Measurements from ENCODE around the gene NFE2L1. TPM values are rescaled to one million over a fixed set of nuclear protein-coding genes. Genes with fewer than 3 reads are reported as not detected.

NFE2L1 gene
- total RNA-seq, 1 experiment from 2014 or later = 149 TPM

DNA sequence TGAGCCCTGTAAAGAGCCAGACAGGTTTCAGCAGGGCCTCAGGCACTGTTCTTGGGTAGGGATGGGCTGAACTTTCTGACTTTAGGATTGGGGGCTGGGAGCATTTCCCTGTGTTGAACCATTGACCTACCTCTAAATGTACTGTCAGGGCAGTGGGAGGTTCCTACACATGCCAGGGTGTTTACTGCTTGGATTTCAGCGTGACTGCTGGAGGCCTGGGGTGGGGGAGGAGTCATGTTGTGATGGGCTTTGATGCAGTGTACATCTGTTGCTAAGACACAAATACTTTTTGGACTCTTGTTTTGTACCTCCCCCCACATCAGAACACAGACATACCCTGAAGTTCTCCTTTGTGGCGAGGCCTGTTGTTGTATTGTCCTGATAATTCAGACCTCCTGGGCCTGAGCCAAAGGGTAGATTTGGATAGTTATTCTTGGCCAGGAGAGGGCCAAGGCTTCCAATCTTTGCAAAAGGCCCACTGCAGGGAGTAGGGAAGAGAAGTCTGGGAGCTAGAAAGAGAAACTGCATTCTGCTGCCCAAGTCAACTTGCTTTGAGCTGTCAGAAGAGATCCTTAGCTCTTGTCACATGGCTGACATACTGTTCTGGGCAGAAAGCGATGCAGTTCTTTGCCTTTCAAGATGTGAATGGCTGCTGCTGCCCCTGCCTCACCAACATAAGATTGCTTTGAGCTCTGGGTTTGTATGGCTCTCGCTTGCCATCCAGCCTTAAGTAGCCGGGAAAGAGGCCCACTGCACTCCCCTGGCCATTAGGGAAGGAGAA is 3.7 kb downstream of the NFE2L1 start (continued):
- TF ChIP-seq HMGA2 (CRISPR knock-in tag; IDR thresholded peaks at IDR 0.05) = no peak
- TF ChIP-seq, protein P1, sequence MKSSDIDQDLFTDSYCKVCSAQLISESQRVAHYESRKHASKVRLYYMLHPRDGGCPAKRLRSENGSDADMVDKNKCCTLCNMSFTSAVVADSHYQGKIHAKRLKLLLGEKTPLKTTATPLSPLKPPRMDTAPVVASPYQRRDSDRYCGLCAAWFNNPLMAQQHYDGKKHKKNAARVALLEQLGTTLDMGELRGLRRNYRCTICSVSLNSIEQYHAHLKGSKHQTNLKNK (CRISPR knock-in tag; IDR thresholded peaks at IDR 0.05) = no peak

DNA sequence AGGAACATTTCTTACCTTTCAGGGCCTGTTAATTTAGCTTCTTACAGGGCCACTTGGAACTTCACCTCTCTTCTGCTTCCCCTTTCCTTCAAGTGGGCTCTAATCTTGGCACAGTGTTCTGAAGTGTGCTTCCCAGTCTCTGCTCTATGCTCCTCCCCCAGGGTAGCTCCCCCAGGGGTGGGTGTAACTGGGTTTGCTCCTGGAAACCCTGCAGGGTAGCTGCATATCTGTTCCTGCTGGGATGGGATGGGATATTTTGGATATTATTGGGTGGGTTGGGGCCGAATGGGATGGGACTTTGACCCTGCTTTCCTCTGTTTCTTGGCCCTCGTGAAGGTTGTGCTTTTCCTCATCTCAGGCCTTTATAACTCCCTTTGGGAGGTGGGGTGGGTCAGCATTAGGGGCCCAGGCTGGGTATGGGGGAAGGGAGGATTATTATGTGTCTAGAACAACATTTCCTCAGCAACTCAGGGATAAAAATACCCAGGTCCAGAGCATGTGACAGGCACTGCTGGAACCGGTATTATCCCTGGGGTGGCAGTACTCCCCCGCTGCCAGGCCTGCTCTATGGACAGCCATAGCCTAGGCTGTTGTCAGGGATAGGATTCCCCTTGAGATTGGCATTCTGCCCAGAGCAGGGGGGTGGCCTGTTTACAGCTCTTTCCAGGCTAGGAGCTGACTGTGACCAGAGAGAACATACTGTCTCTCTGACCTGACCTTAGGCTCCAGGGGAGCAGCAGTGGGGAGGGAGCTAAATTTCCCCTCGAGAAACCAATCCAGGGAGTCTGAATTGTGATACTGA is 5.0 kb downstream of the NFE2L1 start:
- ATAC-seq = no peak
- POLR2A ChIA-PET = interaction anchor here (1.2 to 3.6 kb wide), 4 partner anchors 13 to 54 kb away, joined by 3 to 32 read pairs (median 21); partner anchors contain the start of gene SNX11
- H3K36me3 Mint-ChIP-seq = peaks cover 45% of the 10 kb centered on the region
- H3K9me3 Mint-ChIP-seq = no peaks in the 10 kb centered on the region
- peak overlapping the region; percentile 98 for H3K27ac Mint-ChIP-seq
- CTCF ChIA-PET = interaction anchor here (1.2 to 3.5 kb wide), 5 partner anchors 15 to 106 kb away, joined by 3 to 29 read pairs (median 25); no protein-coding TSS in a partner anchor
- H3K27me3 Mint-ChIP-seq (ENCODE audit: low read depth) = no peaks in the 10 kb centered on the region
- peak overlapping the region; percentile 56 for H3K4me3 Mint-ChIP-seq
- TF ChIP-seq GTF2I (CRISPR knock-in tag; conservative IDR thresholded peaks at IDR 0.05) (no peak), MYBL2 (CRISPR knock-in tag; IDR thresholded peaks at IDR 0.05) (no peak), SOX15 (CRISPR knock-in tag; IDR thresholded peaks at IDR 0.05) (no peak), ZNF416 (CRISPR knock-in tag; IDR thresholded peaks at IDR 0.05) (no peak), OVOL2 (CRISPR knock-in tag; IDR thresholded peaks at IDR 0.05; ENCODE audit: borderline replicate concordance) (no peak), KAT7 (CRISPR knock-in tag; IDR thresholded peaks at IDR 0.05; ENCODE audit: borderline replicate concordance) (no peak), NR1H2 (CRISPR knock-in tag; IDR thresholded peaks at IDR 0.05) (no peak), FOXJ3 (CRISPR knock-in tag; IDR thresholded peaks at IDR 0.05; ENCODE audit: borderline replicate concordance) (no peak), TP53 (CRISPR knock-in tag; IDR thresholded peaks at IDR 0.05) (no peak), FOXK1 (CRISPR knock-in tag; IDR thresholded peaks at IDR 0.05) (no peak), SP1 (CRISPR knock-in tag; conservative IDR thresholded peaks at IDR 0.05) (no peak)
- TF ChIP-seq, protein P2, sequence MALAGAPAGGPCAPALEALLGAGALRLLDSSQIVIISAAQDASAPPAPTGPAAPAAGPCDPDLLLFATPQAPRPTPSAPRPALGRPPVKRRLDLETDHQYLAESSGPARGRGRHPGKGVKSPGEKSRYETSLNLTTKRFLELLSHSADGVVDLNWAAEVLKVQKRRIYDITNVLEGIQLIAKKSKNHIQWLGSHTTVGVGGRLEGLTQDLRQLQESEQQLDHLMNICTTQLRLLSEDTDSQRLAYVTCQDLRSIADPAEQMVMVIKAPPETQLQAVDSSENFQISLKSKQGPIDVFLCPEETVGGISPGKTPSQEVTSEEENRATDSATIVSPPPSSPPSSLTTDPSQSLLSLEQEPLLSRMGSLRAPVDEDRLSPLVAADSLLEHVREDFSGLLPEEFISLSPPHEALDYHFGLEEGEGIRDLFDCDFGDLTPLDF (CRISPR knock-in tag; IDR thresholded peaks at IDR 0.05) = no peak
- TF ChIP-seq, protein P3, sequence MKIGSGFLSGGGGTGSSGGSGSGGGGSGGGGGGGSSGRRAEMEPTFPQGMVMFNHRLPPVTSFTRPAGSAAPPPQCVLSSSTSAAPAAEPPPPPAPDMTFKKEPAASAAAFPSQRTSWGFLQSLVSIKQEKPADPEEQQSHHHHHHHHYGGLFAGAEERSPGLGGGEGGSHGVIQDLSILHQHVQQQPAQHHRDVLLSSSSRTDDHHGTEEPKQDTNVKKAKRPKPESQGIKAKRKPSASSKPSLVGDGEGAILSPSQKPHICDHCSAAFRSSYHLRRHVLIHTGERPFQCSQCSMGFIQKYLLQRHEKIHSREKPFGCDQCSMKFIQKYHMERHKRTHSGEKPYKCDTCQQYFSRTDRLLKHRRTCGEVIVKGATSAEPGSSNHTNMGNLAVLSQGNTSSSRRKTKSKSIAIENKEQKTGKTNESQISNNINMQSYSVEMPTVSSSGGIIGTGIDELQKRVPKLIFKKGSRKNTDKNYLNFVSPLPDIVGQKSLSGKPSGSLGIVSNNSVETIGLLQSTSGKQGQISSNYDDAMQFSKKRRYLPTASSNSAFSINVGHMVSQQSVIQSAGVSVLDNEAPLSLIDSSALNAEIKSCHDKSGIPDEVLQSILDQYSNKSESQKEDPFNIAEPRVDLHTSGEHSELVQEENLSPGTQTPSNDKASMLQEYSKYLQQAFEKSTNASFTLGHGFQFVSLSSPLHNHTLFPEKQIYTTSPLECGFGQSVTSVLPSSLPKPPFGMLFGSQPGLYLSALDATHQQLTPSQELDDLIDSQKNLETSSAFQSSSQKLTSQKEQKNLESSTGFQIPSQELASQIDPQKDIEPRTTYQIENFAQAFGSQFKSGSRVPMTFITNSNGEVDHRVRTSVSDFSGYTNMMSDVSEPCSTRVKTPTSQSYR (CRISPR knock-in tag; IDR thresholded peaks at IDR 0.05) = no peak
- TF ChIP-seq, protein P4, sequence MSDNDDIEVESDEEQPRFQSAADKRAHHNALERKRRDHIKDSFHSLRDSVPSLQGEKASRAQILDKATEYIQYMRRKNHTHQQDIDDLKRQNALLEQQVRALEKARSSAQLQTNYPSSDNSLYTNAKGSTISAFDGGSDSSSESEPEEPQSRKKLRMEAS (CRISPR knock-in tag; IDR thresholded peaks at IDR 0.05) = no peak
- TF ChIP-seq, protein P5, sequence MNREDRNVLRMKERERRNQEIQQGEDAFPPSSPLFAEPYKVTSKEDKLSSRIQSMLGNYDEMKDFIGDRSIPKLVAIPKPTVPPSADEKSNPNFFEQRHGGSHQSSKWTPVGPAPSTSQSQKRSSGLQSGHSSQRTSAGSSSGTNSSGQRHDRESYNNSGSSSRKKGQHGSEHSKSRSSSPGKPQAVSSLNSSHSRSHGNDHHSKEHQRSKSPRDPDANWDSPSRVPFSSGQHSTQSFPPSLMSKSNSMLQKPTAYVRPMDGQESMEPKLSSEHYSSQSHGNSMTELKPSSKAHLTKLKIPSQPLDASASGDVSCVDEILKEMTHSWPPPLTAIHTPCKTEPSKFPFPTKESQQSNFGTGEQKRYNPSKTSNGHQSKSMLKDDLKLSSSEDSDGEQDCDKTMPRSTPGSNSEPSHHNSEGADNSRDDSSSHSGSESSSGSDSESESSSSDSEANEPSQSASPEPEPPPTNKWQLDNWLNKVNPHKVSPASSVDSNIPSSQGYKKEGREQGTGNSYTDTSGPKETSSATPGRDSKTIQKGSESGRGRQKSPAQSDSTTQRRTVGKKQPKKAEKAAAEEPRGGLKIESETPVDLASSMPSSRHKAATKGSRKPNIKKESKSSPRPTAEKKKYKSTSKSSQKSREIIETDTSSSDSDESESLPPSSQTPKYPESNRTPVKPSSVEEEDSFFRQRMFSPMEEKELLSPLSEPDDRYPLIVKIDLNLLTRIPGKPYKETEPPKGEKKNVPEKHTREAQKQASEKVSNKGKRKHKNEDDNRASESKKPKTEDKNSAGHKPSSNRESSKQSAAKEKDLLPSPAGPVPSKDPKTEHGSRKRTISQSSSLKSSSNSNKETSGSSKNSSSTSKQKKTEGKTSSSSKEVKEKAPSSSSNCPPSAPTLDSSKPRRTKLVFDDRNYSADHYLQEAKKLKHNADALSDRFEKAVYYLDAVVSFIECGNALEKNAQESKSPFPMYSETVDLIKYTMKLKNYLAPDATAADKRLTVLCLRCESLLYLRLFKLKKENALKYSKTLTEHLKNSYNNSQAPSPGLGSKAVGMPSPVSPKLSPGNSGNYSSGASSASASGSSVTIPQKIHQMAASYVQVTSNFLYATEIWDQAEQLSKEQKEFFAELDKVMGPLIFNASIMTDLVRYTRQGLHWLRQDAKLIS (CRISPR knock-in tag; IDR thresholded peaks at IDR 0.05; ENCODE audit: borderline replicate concordance) = no peak
- TF ChIP-seq, protein P6, sequence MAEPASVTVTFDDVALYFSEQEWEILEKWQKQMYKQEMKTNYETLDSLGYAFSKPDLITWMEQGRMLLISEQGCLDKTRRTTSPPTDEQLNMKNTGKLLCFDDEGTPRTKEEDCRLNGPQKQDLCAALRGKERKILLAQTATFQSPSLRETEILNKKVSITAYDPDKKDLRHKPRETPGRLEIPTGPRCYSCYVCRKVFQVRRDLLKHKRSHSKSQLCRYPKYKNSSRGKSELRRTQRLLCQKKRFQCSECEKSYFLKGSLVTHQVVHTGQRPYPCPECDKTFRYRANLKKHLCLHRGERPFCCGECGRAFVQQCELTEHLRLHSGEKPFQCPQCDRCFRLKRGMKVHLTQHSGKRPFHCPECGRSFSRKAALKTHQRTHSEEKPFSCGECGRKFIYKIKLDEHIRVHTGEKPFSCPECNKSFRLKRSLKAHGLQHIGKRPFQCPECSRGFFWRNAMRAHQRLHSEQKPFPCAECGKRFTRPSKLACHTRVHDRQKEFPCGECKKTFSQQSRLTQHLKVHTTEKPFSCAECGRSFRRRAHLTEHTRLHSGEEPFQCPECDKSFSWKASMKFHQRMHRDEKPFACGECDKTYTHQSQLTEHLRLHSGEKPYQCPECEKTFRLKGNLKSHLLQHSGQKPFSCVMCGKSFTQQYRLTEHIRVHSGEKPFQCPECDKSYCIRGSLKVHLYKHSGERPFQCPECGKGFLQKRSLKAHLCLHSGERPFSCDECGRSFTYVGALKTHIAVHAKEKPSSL (CRISPR knock-in tag; conservative IDR thresholded peaks at IDR 0.05) = no peak
- TF ChIP-seq, protein P7, sequence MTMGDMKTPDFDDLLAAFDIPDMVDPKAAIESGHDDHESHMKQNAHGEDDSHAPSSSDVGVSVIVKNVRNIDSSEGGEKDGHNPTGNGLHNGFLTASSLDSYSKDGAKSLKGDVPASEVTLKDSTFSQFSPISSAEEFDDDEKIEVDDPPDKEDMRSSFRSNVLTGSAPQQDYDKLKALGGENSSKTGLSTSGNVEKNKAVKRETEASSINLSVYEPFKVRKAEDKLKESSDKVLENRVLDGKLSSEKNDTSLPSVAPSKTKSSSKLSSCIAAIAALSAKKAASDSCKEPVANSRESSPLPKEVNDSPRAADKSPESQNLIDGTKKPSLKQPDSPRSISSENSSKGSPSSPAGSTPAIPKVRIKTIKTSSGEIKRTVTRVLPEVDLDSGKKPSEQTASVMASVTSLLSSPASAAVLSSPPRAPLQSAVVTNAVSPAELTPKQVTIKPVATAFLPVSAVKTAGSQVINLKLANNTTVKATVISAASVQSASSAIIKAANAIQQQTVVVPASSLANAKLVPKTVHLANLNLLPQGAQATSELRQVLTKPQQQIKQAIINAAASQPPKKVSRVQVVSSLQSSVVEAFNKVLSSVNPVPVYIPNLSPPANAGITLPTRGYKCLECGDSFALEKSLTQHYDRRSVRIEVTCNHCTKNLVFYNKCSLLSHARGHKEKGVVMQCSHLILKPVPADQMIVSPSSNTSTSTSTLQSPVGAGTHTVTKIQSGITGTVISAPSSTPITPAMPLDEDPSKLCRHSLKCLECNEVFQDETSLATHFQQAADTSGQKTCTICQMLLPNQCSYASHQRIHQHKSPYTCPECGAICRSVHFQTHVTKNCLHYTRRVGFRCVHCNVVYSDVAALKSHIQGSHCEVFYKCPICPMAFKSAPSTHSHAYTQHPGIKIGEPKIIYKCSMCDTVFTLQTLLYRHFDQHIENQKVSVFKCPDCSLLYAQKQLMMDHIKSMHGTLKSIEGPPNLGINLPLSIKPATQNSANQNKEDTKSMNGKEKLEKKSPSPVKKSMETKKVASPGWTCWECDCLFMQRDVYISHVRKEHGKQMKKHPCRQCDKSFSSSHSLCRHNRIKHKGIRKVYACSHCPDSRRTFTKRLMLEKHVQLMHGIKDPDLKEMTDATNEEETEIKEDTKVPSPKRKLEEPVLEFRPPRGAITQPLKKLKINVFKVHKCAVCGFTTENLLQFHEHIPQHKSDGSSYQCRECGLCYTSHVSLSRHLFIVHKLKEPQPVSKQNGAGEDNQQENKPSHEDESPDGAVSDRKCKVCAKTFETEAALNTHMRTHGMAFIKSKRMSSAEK (CRISPR knock-in tag; IDR thresholded peaks at IDR 0.05; ENCODE audit: borderline replicate concordance) = no peak
- peaks cover 70% of the 10 kb centered on the region for H3K4me1 Mint-ChIP-seq
- no peak for DNase-seq (ENCODE audit: low spot score)
